ENCODE results near the gene MICOS13.

The MICOS13 gene

GRCh38 chr19:5687360-5688198, 7.3 kb upstream of the MICOS13 start:
- no peak for DNase-seq

- DNase-seq: peak; percentile 97
Measured at GRCh38 chr19:5686647-5687359, 6.5 kb upstream of the MICOS13 start.

- DNase-seq: no peak
Measured at GRCh38 chr19:5686326-5686646, 6.0 kb upstream of the MICOS13 start.

- DNase-seq: peak; percentile 24
Measured at GRCh38 chr19:5684694-5685430, 4.5 kb upstream of the MICOS13 start.

- peak; percentile 14 for DNase-seq
Measured at GRCh38 chr19:5683177-5683886, 3.0 kb upstream of the MICOS13 start.

- peak; percentile 20 for DNase-seq
Measured at GRCh38 chr19:5682107-5682482, 1.8 kb upstream of the MICOS13 start.

GRCh38 chr19:5681391-5682106, 1.2 kb upstream of the MICOS13 start:
- no peak for DNase-seq

GRCh38 chr19:5680084-5680436, 256 bp downstream of the MICOS13 start:
- no peak for DNase-seq

GRCh38 chr19:5679289-5680083, 830 bp downstream of the MICOS13 start:
- DNase-seq: no peak

- DNase-seq: no peak
Measured at GRCh38 chr19:5678071-5678718, 2.1 kb downstream of the MICOS13 start.

- DNase-seq: no peak
Measured at GRCh38 chr19:5677580-5677979, 2.7 kb downstream of the MICOS13 start.

GRCh38 chr19:5677136-5677535, 3.2 kb downstream of the MICOS13 start:
- no peak for DNase-seq

GRCh38 chr19:5676772-5677105, 3.6 kb downstream of the MICOS13 start:
- peak; percentile 58 for DNase-seq

GRCh38 chr19:5676105-5676771, 4.1 kb downstream of the MICOS13 start:
- DNase-seq: peak; percentile 81

- no peak for DNase-seq
Measured at GRCh38 chr19:5674714-5675113, 5.6 kb downstream of the MICOS13 start.

- no peak for DNase-seq
Measured at GRCh38 chr19:5673752-5674151, 6.6 kb downstream of the MICOS13 start.

GRCh38 chr19:5672708-5673459, 7.4 kb downstream of the MICOS13 start:
- DNase-seq: no peak

- no peak for DNase-seq
Measured at GRCh38 chr19:5671600-5671999, 8.7 kb downstream of the MICOS13 start.

GRCh38 chr19:5669212-5669611, 11.1 kb downstream of the MICOS13 start:
- no peak for DNase-seq

- no peak for DNase-seq
Measured at GRCh38 chr19:5667751-5668271, 12.5 kb downstream of the MICOS13 start.
